SK-N-SH treated with all-trans-retinoic acid at 6 μM for 48 hours (cell line): ENCODE measurements around the gene DNAH8.

Experiments
- ARNTL ChIP-seq: fragments of 450-650 bp; formaldehyde crosslinking; IDR thresholded peaks from 2 replicates; pipeline ENCODE4 v1.5.0; 2020; ENCODE audit warnings: low read depth, mild to moderate bottlenecking, moderate library complexity, borderline replicate concordance
- BACH2 ChIP-seq: fragments of 250-450 bp; sonication (Bioruptor Pico); IDR thresholded peaks from 2 replicates; pipeline ENCODE4 v1.9.0; 2021; ENCODE audit warnings: mild to moderate bottlenecking, borderline replicate concordance
- CREB5 ChIP-seq: fragments of 250-450 bp; sonication (Bioruptor Pico); IDR thresholded peaks from 2 replicates; pipeline ENCODE4 v1.5.1; 2020; ENCODE audit warnings: low read depth, mild to moderate bottlenecking, moderate library complexity
- GLIS3 ChIP-seq: fragments of 250-450 bp; sonication (Bioruptor Pico); IDR thresholded peaks from 2 replicates; pipeline ENCODE4 v1.5.0; 2020; ENCODE audit warnings: mild to moderate bottlenecking, moderate library complexity
- ISL1 ChIP-seq: fragments of 250-450 bp; sonication (Bioruptor Pico); IDR thresholded peaks from 2 replicates; pipeline ENCODE4 v2.1.2; 2022; ENCODE audit warnings: mild to moderate bottlenecking, moderate library complexity
- OSR1 ChIP-seq: fragments of 250-450 bp; sonication (Bioruptor Pico); IDR thresholded peaks from 2 replicates; pipeline ENCODE4 v1.8.0; 2022; ENCODE audit warnings: moderate library complexity, mild to moderate bottlenecking, inconsistent platforms
- PATZ1 ChIP-seq: fragments of 250-450 bp; sonication (Bioruptor Pico); IDR thresholded peaks from 2 replicates; pipeline ENCODE4 v1.8.0; 2020; ENCODE audit warnings: mild to moderate bottlenecking, moderate library complexity, borderline replicate concordance
- POU6F1 ChIP-seq: fragments of 250-450 bp; sonication (Bioruptor Pico); IDR thresholded peaks from 2 replicates; pipeline ENCODE4 v1.8.0; 2021; ENCODE audit warnings: low read depth, mild to moderate bottlenecking, moderate library complexity, borderline replicate concordance
- PPARA ChIP-seq: fragments of 250-450 bp; sonication (Bioruptor Pico); IDR thresholded peaks from 2 replicates; pipeline ENCODE4 v1.5.0; 2020; ENCODE audit warnings: mild to moderate bottlenecking, borderline replicate concordance
- TOX ChIP-seq: fragments of 250-450 bp; sonication (Bioruptor Pico); IDR thresholded peaks from 2 replicates; pipeline ENCODE4 v1.8.0; 2021; ENCODE audit warnings: mild to moderate bottlenecking, moderate library complexity, borderline replicate concordance
- ZFP30 ChIP-seq: fragments of 450-650 bp; formaldehyde crosslinking; IDR thresholded peaks from 2 replicates; pipeline ENCODE4 v1.5.0; 2022; ENCODE audit warnings: mild to moderate bottlenecking, moderate library complexity
- ZNF565 ChIP-seq: fragments of 450-650 bp; formaldehyde crosslinking; conservative IDR thresholded peaks from 2 replicates; pipeline ENCODE4 v1.5.0; 2020; ENCODE audit warnings: low read depth, mild to moderate bottlenecking, moderate library complexity

- no peak for TF ChIP-seq ZFP30 (CRISPR knock-in tag)
- TF ChIP-seq ZNF565, result no peak
- TF ChIP-seq POU6F1 (CRISPR knock-in tag), result no peak
- no peak for TF ChIP-seq BACH2
- TF ChIP-seq ISL1 (CRISPR knock-in tag), result no peak
- TF ChIP-seq TOX, result no peak
- TF ChIP-seq PATZ1 (CRISPR knock-in tag), result no peak
- TF ChIP-seq CREB5 (CRISPR knock-in tag), result no peak
- no peak for TF ChIP-seq OSR1 (CRISPR knock-in tag)
- no peak for TF ChIP-seq ARNTL (CRISPR knock-in tag)
- no peak for TF ChIP-seq GLIS3 (CRISPR knock-in tag)
- no peak for TF ChIP-seq PPARA (CRISPR knock-in tag)
Observed at GRCh38 chr6:38990475-38990874, 275.4 kb downstream of the DNAH8 start.
